ENCODE results near the gene KEAP1. TPM values are rescaled to one million over a fixed set of nuclear protein-coding genes. Genes with fewer than 3 reads are reported as not detected.

The KEAP1 gene
- total RNA-seq, 2 experiments from 2014 or later = 10.5 to 11.6 TPM

DNA sequence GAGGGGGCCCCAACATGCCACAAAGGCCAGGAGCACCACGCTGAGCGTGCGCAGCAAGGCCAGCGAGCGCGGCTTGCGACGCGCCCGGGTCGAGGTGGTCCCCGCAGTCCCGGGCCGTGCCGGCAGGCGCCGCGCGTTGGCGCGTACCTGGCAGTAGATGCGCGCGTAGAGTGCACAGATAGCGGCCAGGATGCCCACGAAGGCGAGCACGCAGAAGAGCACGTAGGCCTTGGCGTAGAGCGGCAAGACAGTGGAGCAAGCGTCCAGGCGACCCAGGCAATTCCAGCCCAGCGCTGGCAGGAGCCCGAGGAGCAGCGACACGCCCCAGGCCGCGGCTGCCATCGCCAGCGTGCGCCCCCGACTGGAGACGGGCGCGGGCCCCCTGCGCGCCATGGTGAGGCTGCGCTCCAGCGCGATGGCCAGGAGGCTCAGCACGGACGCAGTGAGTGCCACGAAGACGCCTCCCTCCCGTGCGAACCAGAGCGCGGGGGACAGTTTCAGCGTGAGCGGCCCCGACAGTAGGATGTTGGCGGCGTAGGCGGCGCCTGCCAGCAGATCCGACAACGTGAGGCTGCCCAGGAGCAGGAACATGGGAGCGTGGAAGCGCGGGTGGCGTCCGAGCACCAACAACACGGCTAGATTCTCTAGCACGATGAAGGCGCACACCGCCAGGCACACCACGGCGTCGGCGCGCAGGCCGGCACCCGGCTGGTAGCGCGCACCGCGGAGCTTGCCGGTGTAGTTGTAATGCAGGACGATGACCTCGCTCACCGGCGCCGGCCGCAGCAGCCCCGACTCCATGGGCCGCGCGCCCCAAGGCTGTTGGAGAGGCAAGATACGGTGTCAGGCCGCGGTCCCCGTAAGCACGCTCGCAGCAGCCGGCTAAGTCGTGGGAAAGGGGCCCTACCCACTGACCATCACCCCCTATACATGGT is 11.3 kb upstream of the KEAP1 start:
- Histone ChIP-seq H3K4me3 (ENCODE audit: low read length) (peak overlapping the region; percentile 14), H3K27ac (ENCODE audit: low read depth in 1 of 2, low read length in 2 of 2) (no peak overlapping the region), H3K36me3 (ENCODE audit: insufficient read depth, low read length) (no peaks in the 10 kb centered on the region), H3K4me1 (ENCODE audit: insufficient read depth, low read length) (peaks cover 44% of the 10 kb centered on the region), H3K9me3 (ENCODE audit: control insufficient read depth in 1 of 2, insufficient read depth in 1 of 2, low read length in 2 of 2) (peaks cover 0 to 22% of the 10 kb centered on the region in 2 experiments), H3K27me3 (ENCODE audit: control insufficient read depth in 1 of 2, insufficient read depth in 2 of 2, low read length in 2 of 2) (peaks cover 56 to 59% of the 10 kb centered on the region in 2 experiments)
- ATAC-seq (ENCODE audit: poor library complexity) = peak; percentile 68
- Mint-ChIP-seq H3K27me3 (peaks cover 61% of the 10 kb centered on the region), H3K4me1 (ENCODE audit: low read depth) (peaks cover 30% of the 10 kb centered on the region), H3K9me3 (no peaks in the 10 kb centered on the region), H3K27ac (no peak overlapping the region), H3K4me3 (no peak overlapping the region), H3K36me3 (ENCODE audit: low read depth) (no peaks in the 10 kb centered on the region)
- ChIA-PET POLR2A (no interaction called here), CTCF (no interaction called here)
- TF ChIP-seq, protein P1, sequence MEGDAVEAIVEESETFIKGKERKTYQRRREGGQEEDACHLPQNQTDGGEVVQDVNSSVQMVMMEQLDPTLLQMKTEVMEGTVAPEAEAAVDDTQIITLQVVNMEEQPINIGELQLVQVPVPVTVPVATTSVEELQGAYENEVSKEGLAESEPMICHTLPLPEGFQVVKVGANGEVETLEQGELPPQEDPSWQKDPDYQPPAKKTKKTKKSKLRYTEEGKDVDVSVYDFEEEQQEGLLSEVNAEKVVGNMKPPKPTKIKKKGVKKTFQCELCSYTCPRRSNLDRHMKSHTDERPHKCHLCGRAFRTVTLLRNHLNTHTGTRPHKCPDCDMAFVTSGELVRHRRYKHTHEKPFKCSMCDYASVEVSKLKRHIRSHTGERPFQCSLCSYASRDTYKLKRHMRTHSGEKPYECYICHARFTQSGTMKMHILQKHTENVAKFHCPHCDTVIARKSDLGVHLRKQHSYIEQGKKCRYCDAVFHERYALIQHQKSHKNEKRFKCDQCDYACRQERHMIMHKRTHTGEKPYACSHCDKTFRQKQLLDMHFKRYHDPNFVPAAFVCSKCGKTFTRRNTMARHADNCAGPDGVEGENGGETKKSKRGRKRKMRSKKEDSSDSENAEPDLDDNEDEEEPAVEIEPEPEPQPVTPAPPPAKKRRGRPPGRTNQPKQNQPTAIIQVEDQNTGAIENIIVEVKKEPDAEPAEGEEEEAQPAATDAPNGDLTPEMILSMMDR (IDR thresholded peaks at IDR 0.05) = no peak
- DNase-seq = peak in 11 of 14 experiments; percentile 16 to 69 (median 31)
- intact Hi-C loops (cut with DNase I, micrococcal nuclease) = no loop called here

DNA sequence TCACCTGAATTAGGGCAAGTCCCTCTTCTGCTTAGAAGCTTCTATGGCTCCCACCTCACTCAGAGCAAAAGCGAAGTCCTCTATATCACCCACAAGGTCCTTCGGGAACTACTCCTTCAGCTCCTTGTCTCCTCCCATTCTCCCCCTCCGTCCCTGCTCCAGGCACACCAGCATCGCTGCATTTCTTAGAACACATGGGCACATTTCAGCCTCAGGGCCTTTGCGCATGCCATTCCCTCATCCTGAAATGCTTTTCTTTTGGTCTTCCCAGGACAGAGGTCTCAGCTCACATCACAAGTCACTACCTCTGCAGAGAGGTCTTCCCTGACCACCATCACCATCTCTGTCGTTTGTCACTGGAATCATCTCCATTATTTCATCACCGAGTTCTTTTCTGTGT is 10.1 kb upstream of the KEAP1 start:
- no peaks in the 10 kb centered on the region for H3K36me3 ChIP-seq (ENCODE audit: insufficient read depth, low read length)
- Mint-ChIP-seq H3K4me1 (ENCODE audit: low read depth) (peaks cover 18% of the 10 kb centered on the region), H3K4me3 (no peak overlapping the region), H3K36me3 (ENCODE audit: low read depth) (no peaks in the 10 kb centered on the region), H3K27me3 (peaks cover 50% of the 10 kb centered on the region), H3K9me3 (no peaks in the 10 kb centered on the region), H3K27ac (no peak overlapping the region)
- ATAC-seq (ENCODE audit: poor library complexity) = no peak
- intact Hi-C loops (cut with DNase I, micrococcal nuclease) = no loop called here
- CTCF ChIA-PET = interaction anchor here (1.3 kb wide), 1 partner anchor 9 kb away, joined by 3 read pairs; no protein-coding TSS in a partner anchor
- peaks cover 43 to 49% of the 10 kb centered on the region in 2 experiments for H3K27me3 ChIP-seq (ENCODE audit: control insufficient read depth in 1 of 2, insufficient read depth in 2 of 2, low read length in 2 of 2)
- no peak overlapping the region for H3K4me3 ChIP-seq (ENCODE audit: low read length)
- POLR2A ChIA-PET = no interaction called here
- H3K27ac ChIP-seq (ENCODE audit: low read depth in 1 of 2, low read length in 2 of 2) = no peak overlapping the region
- no peak for DNase-seq
- TF ChIP-seq, protein P1 (IDR thresholded peaks at IDR 0.05) = no peak
- peaks cover 0 to 13% of the 10 kb centered on the region in 2 experiments for H3K9me3 ChIP-seq (ENCODE audit: control insufficient read depth in 1 of 2, insufficient read depth in 1 of 2, low read length in 2 of 2)
- H3K4me1 ChIP-seq (ENCODE audit: insufficient read depth, low read length) = peaks cover 42% of the 10 kb centered on the region

DNA sequence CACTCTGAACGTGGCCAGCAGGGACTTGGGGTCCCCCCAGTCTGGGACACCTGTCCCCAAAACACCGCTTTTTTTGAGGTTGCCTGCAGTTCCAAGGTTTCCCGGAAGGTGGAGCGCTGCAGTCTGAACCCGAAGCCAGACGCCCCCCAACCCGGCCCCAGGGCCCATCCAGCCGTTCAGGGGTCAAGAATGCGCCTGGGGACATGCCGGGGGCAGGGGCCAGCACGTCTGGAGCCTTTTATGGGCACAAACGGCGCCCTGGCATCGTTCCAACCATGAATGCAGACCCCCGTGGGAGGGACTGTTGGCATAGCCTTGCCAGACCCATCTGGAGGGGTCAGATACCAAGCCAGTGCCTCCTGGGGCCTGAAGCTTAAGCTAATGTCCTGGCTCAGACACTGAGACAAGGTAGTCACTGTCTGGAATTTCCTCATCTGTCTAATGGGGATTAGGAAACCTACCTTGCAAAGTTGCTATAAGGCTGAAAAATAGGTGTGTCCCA is 7.2 kb upstream of the KEAP1 start:
- H3K4me3 Mint-ChIP-seq = no peak overlapping the region
- TF ChIP-seq, protein P1 (IDR thresholded peaks at IDR 0.05) = peak; percentile 85
- ChIA-PET CTCF (interaction anchor here (1.0 kb wide), 1 partner anchor 12 kb away, joined by 3 read pairs; no protein-coding TSS in a partner anchor), POLR2A (no interaction called here)
- DNase-seq (peak; percentile 24 to 72 (median 60)), ATAC-seq (ENCODE audit: poor library complexity) (no peak)
- intact Hi-C loops (cut with DNase I, micrococcal nuclease) = no loop called here
- no peak overlapping the region for H3K27ac ChIP-seq (ENCODE audit: low read depth in 1 of 2, low read length in 2 of 2)
- no peaks in the 10 kb centered on the region for H3K9me3 Mint-ChIP-seq
- no peak overlapping the region for H3K4me3 ChIP-seq (ENCODE audit: low read length)
- no peak overlapping the region for H3K27ac Mint-ChIP-seq
- peaks cover 0 to 9% of the 10 kb centered on the region in 2 experiments for H3K9me3 ChIP-seq (ENCODE audit: control insufficient read depth in 1 of 2, insufficient read depth in 1 of 2, low read length in 2 of 2)
- peaks cover 34% of the 10 kb centered on the region for H3K4me1 ChIP-seq (ENCODE audit: insufficient read depth, low read length)
- peaks cover 28% of the 10 kb centered on the region for H3K27me3 Mint-ChIP-seq
- H3K36me3 ChIP-seq (ENCODE audit: insufficient read depth, low read length) = no peaks in the 10 kb centered on the region
- peaks cover 20 to 23% of the 10 kb centered on the region in 2 experiments for H3K27me3 ChIP-seq (ENCODE audit: control insufficient read depth in 1 of 2, insufficient read depth in 2 of 2, low read length in 2 of 2)
- H3K36me3 Mint-ChIP-seq (ENCODE audit: low read depth) = no peaks in the 10 kb centered on the region
- H3K4me1 Mint-ChIP-seq (ENCODE audit: low read depth) = peaks cover 13% of the 10 kb centered on the region
